ENCODE measurements around the gene LSMEM2. TPM values are rescaled to one million over a fixed set of nuclear protein-coding genes. Genes with fewer than 3 reads are reported as not detected.
"Not testable (repeated sequence)": the region's sequence is repeated elsewhere in the genome, so short reads cannot be mapped to it uniquely, and the experiment has no call there.

LSMEM2 gene
- total RNA-seq, 1 experiment from 2014 or later = not detected

- no peak for DNase-seq (ENCODE audit: low read depth)
Measured at GRCh38 chr3:50278123-50278879, 586 bp upstream of the LSMEM2 start.

- no peak for DNase-seq (ENCODE audit: low read depth)
Measured at GRCh38 chr3:50279255-50280016, 549 bp downstream of the LSMEM2 start.

- DNase-seq (ENCODE audit: low read depth) = not testable (repeated sequence)
Measured at GRCh38 chr3:50284121-50284520, 5.2 kb downstream of the LSMEM2 start.

- no peak for DNase-seq (ENCODE audit: low read depth)
Measured at GRCh38 chr3:50286322-50287227, 7.7 kb downstream of the LSMEM2 start.

GRCh38 chr3:50287262-50287661 is 8.4 kb downstream of the LSMEM2 start:
- DNase-seq (ENCODE audit: low read depth) = no peak

GRCh38 chr3:50288387-50289007 is 9.6 kb downstream of the LSMEM2 start:
- DNase-seq (ENCODE audit: low read depth) = no peak

- no peak for DNase-seq (ENCODE audit: low read depth)
Measured at GRCh38 chr3:50289130-50289529, 10.2 kb downstream of the LSMEM2 start.

- DNase-seq (ENCODE audit: low read depth) = no peak
Measured at GRCh38 chr3:50290161-50290641, 11.3 kb downstream of the LSMEM2 start.

- DNase-seq (ENCODE audit: low read depth) = peak; percentile 97
Measured at GRCh38 chr3:50292159-50293078, 13.5 kb downstream of the LSMEM2 start, which contains the start of gene IFRD2. TSS of gene IFRD2 (minus strand) at chr3:50292429. CDS start at chr3:50292274, 155 bp downstream.

GRCh38 chr3:50293079-50293801 is 14.4 kb downstream of the LSMEM2 start:
- DNase-seq (ENCODE audit: low read depth) = no peak

- DNase-seq (ENCODE audit: low read depth) = no peak
Measured at GRCh38 chr3:50294089-50294488, 15.2 kb downstream of the LSMEM2 start.

- no peak for DNase-seq (ENCODE audit: low read depth)
Measured at GRCh38 chr3:50294492-50295403, 15.9 kb downstream of the LSMEM2 start.

GRCh38 chr3:50295553-50296431 is 16.9 kb downstream of the LSMEM2 start:
- no peak for DNase-seq (ENCODE audit: low read depth)

- no peak for DNase-seq (ENCODE audit: low read depth)
Measured at GRCh38 chr3:50296721-50297383, 18.0 kb downstream of the LSMEM2 start.

- DNase-seq (ENCODE audit: low read depth) = no peak
Measured at GRCh38 chr3:50297384-50297775, 18.5 kb downstream of the LSMEM2 start.

- DNase-seq (ENCODE audit: low read depth) = no peak
Measured at GRCh38 chr3:50297896-50298725, 19.2 kb downstream of the LSMEM2 start.

All from LHCN-M2 (cell line).